DMS53 treated with DMSO at 0.1 percent for 48 hours (cell line): Measurements from ENCODE around the gene KRT40.
A peak's percentile ranks its signal among the peaks of the same experiment; 100 is the strongest.

Source experiments
- DNase-seq: peaks from one replicate; lab custom pipeline; 2025; ENCODE audit not compliant: unreplicated experiment; lab: John Stamatoyannopoulos, UW

KRT40 gene

GRCh38 chr17:40997361-40997760 is 13.2 kb upstream of the KRT40 start:
- DNase-seq = no peak

GRCh38 chr17:40996829-40997228 is 12.7 kb upstream of the KRT40 start:
- DNase-seq = no peak

GRCh38 chr17:40995116-40995515 is 11.0 kb upstream of the KRT40 start:
- no peak for DNase-seq

- DNase-seq = no peak
Measured at GRCh38 chr17:40993839-40994238, 9.7 kb upstream of the KRT40 start, which contains the start of gene KRTAP3-3. KRTAP3-3 (minus strand) TSS chr17:40994164; CDS start chr17:40994097, 67 bp downstream.

- no peak for DNase-seq
Measured at GRCh38 chr17:40993084-40993483, 9.0 kb upstream of the KRT40 start.

- no peak for DNase-seq
Measured at GRCh38 chr17:40992666-40993065, 8.5 kb upstream of the KRT40 start.

GRCh38 chr17:40986920-40987319 is 2.8 kb upstream of the KRT40 start:
- DNase-seq = no peak

GRCh38 chr17:40981115-40981514 is 3.0 kb downstream of the KRT40 start:
- no peak for DNase-seq

- DNase-seq = no peak
Measured at GRCh38 chr17:40980596-40980995, 3.5 kb downstream of the KRT40 start.

GRCh38 chr17:40980117-40980516 is 4.0 kb downstream of the KRT40 start:
- DNase-seq = no peak

GRCh38 chr17:40978575-40979151 is 5.5 kb downstream of the KRT40 start:
- DNase-seq = no peak

GRCh38 chr17:40975516-40975915 is 8.6 kb downstream of the KRT40 start:
- DNase-seq = no peak

- no peak for DNase-seq
Measured at GRCh38 chr17:40974366-40974765, 9.8 kb downstream of the KRT40 start.

- no peak for DNase-seq
Measured at GRCh38 chr17:40967582-40967981, 16.5 kb downstream of the KRT40 start.

GRCh38 chr17:40966848-40967247 is 17.3 kb downstream of the KRT40 start, which contains the start of gene KRT39:
KRT39 (minus strand) TSS chr17:40966948; CDS start chr17:40966856, 92 bp downstream.
- no peak for DNase-seq

- peak; percentile 5 for DNase-seq
Measured at GRCh38 chr17:40963838-40964237, 20.3 kb downstream of the KRT40 start.

GRCh38 chr17:40962059-40962561 is 22.0 kb downstream of the KRT40 start:
- no peak for DNase-seq

GRCh38 chr17:40961591-40961990 is 22.5 kb downstream of the KRT40 start:
- DNase-seq = no peak

- no peak for DNase-seq
Measured at GRCh38 chr17:40960144-40960543, 24.0 kb downstream of the KRT40 start.

GRCh38 chr17:40958086-40958953 is 25.8 kb downstream of the KRT40 start:
- peak; percentile 54 for DNase-seq

- DNase-seq = peak; percentile 81
Measured at GRCh38 chr17:40956401-40957254, 27.5 kb downstream of the KRT40 start.
